ENCODE measurements around the gene ATP6V1B1.

Gene ATP6V1B1

DNA sequence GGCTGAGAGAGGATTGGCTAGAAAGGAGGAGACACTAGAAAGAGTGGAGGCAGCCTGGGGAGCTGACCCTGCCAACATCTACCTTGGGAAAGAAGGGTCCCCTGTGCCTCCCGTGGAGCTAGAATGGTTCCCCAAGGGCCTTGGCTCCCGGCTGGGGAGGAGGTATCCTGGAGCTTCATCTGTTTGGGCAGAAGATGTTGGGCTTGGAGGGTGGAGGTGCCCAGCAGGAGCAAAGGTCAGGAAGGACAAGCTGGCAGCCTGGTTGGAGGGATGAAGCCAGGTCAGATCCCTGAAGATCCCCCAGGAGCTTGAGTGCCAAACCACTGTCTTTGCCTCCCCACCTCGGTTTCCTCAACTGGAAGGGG, 2.9 kb downstream of the ATP6V1B1 start:
- ChIA-PET POLR2A (no interaction called here), CTCF (interaction anchor here (1.9 to 2.8 kb wide), 2 partner anchors 9 to 18 kb away, joined by 10 to 12 read pairs; no protein-coding TSS in a partner anchor)
- TF ChIP-seq, protein P1, sequence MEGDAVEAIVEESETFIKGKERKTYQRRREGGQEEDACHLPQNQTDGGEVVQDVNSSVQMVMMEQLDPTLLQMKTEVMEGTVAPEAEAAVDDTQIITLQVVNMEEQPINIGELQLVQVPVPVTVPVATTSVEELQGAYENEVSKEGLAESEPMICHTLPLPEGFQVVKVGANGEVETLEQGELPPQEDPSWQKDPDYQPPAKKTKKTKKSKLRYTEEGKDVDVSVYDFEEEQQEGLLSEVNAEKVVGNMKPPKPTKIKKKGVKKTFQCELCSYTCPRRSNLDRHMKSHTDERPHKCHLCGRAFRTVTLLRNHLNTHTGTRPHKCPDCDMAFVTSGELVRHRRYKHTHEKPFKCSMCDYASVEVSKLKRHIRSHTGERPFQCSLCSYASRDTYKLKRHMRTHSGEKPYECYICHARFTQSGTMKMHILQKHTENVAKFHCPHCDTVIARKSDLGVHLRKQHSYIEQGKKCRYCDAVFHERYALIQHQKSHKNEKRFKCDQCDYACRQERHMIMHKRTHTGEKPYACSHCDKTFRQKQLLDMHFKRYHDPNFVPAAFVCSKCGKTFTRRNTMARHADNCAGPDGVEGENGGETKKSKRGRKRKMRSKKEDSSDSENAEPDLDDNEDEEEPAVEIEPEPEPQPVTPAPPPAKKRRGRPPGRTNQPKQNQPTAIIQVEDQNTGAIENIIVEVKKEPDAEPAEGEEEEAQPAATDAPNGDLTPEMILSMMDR (IDR thresholded peaks at IDR 0.05; ENCODE audit: control extremely low read depth, extremely low read depth, low read depth, missing control alignments), result no peak
- DNase-seq (ENCODE audit: extremely low spot score), result no peak

DNA sequence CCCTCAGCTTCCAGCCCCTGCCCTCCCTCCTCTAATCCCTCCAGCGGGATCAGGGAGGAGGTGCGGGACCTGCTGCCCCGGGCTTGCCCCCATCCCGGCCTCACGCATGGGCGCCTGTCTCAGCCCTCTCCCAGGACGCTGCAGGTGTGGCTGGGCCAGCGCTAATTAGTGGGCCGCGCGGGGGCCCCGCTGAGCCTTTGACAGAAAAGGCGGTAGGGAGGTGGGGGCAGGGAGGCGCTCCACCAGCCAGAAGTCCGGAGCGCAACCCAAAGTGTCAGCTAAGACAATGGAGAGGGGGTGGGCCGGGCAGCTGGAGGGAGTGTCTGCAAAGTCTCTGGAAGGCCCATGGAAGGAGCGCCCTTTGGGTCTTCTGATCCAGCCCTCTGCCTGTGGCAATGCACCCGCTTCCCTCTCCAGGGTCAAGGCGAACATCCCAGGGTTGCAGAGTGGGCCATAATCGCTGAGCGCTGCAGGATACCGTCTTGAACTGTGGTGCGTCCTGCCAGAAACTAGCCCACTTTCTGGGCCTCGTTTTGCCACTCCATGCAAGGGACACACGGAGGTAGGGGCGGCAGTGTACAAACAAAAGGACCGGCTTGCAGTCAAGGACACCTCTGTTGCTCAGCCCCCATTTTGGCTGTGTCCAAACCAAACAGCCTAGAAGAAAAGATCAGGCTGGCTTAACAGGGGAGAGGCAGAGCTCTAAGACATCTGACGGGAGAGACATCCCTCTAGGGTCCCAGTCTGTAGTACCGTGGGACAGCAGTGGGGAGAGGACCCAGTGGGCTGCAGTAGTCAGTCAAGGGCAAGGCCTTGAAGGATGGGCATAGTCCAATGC, 3.5 kb downstream of the ATP6V1B1 start:
- ChIA-PET POLR2A (no interaction called here), CTCF (interaction anchor here (1.9 to 2.8 kb wide), 2 partner anchors 8 to 18 kb away, joined by 10 to 12 read pairs; no protein-coding TSS in a partner anchor)
- no peak for DNase-seq (ENCODE audit: extremely low spot score)
- TF ChIP-seq, protein P1 (IDR thresholded peaks at IDR 0.05; ENCODE audit: control extremely low read depth, extremely low read depth, low read depth, missing control alignments), result no peak

DNA sequence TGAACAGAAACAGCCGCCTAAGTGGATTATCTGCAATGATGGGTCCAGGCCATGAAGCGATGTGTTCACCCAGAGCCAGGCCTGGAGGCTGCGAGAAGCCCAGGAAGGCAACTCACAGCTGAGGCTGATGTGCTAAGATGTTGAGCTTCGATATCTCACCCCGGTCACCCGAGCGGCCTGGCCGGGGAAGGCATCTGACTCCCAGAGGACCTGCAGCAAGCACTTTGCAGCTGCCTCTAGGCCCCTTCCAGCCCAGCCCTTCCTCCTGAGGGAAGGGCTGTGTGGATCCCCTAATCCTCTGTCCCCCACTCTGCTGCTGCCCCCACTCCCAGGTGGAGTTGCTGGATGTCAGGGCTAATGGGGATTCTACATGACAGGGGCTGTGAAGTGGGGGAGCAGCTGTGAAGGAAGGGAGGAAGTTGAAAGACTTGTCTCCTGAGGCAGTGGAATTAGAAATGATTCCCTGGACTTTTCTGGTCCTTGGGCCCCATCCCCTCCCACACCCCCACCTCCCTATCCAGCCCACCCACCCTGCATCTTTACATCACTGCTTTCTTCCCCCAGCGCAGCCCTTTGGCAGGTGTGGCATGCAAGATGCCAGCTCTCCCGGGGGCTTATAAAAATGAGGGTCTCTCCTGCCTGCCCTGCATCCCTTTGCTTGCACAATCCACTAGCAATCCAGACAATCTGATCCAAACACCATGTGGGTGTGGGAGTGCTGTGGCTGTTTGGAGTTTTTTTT, 4.3 kb downstream of the ATP6V1B1 start:
- CTCF ChIA-PET, result interaction anchor here (1.1 to 1.9 kb wide), 3 partner anchors 19 to 637 kb away, joined by 3 to 10 read pairs (median 4); no protein-coding TSS in a partner anchor
- no peak for DNase-seq (ENCODE audit: extremely low spot score)
- POLR2A ChIA-PET, result no interaction called here

DNA sequence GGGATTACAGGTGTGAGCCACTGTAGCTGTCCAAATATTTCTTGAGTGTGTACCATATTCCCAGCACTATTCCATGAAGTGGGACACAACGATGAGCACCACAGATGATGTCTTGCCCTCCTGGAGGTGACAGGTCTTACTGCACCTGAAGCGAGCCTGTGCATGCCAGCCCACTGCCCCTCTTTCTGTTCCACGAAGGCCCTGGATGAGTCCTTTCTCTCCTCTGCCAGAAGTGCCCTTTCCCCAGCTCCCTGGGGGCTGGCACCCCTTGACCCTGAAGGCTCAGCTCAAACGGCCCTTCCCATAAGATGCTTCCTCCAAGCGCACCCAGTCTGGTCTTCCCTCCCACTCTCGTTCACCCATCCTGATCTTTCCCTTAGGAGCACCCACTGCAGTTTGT, 5.5 kb downstream of the ATP6V1B1 start:
- TF ChIP-seq, protein P1 (IDR thresholded peaks at IDR 0.05; ENCODE audit: control extremely low read depth, extremely low read depth, low read depth, missing control alignments), result no peak
- no peak for DNase-seq (ENCODE audit: extremely low spot score)
- POLR2A ChIA-PET, result no interaction called here
- CTCF ChIA-PET, result interaction anchor here (1.0 to 2.5 kb wide), 6 partner anchors 9 to 638 kb away, joined by 3 to 7 read pairs (median 4); no protein-coding TSS in a partner anchor

More for the DNA sequence above, 4.3 kb downstream of the ATP6V1B1 start:
- TF ChIP-seq, protein P1 (IDR thresholded peaks at IDR 0.05; ENCODE audit: control extremely low read depth, extremely low read depth, low read depth, missing control alignments), result no peak

DNA sequence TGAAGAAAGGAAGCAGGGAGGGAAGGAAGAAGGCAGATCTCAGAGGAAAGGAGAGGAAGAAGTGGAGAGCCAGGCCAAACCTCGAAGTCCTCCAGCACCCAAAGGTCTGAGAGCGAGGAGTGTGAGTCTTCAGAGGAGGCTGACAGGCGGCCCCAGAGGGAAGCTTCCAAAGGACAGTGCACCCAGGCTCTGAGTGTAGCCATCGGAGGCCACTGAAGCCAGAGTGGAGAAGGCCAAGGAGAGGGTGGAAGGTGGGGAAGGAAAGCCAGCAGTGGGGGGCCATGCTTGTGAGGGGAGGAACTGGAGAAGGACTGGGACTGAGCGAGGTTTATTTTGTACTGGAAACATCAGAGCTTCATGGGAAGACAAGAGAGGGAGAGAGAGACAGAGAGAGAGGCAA, 6.0 kb downstream of the ATP6V1B1 start:
- CTCF ChIA-PET, result interaction anchor here (1.0 to 2.5 kb wide), 5 partner anchors 8 to 639 kb away, joined by 3 to 7 read pairs (median 3); no protein-coding TSS in a partner anchor
- no peak for DNase-seq (ENCODE audit: extremely low spot score)
- TF ChIP-seq, protein P1 (IDR thresholded peaks at IDR 0.05; ENCODE audit: control extremely low read depth, extremely low read depth, low read depth, missing control alignments), result no peak
- POLR2A ChIA-PET, result no interaction called here

DNA sequence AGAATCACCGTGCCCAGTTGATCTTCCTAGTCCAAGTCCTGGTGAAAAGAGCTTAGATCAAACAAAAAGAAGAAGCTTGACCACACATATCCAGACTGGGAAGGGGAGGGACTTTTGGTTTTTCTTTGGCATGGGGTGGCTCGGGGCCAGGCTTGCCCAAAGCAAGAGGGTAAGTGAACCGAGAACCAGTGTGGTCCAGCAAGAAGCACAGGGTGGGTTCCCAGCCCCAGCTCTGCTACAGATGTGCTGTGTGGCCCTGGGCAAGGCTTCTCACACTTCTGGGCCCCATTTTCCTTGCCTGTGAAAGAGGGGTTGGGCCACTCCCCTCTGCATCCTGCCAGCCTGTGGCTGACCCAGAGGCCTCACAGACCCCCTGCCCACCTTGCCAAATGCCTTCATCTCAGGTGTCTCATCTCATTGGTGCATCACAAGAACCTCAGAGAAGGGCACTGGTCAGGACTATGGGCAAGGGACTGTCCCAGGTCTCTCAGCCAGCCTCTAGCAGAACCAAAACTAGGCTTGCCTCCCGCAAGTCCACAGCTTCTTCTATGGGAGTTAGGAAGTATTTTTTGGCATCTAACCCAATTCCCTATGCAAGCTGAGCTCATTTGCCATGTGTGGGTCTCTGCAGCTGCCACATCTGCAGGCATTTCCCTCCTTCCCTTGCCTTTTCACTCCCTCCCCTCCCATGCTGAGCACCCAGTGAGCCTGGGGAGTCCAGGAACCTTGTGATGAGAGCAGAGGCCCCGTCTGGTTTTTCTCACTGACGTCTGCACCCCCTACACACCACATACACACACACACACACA, 6.9 kb downstream of the ATP6V1B1 start:
- no peak for DNase-seq (ENCODE audit: extremely low spot score)
- CTCF ChIA-PET, result interaction anchor here (1.8 to 2.5 kb wide), 2 partner anchors 23 to 71 kb away, joined by 7 read pairs; no protein-coding TSS in a partner anchor
- POLR2A ChIA-PET, result no interaction called here
- TF ChIP-seq, protein P1 (IDR thresholded peaks at IDR 0.05; ENCODE audit: control extremely low read depth, extremely low read depth, low read depth, missing control alignments), result no peak

All from GM10248 (cell line).